ENCODE data around the gene HS3ST2.
"Not testable (repeated sequence)": the region's sequence is repeated elsewhere in the genome, so short reads cannot be mapped to it uniquely, and the experiment has no call there.

HS3ST2 gene

DNA sequence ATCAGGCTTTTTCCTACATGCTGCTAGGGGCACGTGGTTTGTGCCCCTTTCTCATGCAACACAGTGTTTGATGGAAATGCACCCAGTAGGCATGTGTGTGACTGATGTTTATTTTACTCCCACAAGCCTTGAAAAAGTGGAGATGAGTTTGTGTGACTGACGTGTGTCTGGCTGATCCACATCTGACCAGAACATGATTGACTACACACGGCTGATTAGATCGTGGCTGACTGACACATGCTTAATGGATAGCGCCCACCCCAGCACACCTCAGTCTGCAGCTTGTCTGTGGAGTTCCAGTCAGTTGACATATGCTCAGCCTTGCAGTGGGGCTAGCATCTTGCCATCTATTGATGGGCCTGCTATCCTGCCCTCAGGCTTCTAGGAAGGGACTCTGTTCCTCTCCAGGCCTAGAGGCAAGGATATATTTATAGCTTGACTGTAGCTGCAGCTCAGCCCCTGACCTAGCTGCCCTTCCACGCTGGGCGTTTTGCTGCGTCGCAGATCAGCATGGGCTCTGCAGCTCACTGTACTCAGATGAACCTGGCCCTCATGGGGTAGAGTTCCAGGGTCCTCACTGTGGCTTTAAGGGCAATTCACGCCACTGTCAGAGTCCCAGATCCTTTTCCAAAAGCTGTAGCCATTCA is 112.3 kb downstream of the HS3ST2 start:
- no peak overlapping the region for H3K27ac Mint-ChIP-seq
- H3K27me3 Mint-ChIP-seq, result no peaks in the 10 kb centered on the region
- no peak overlapping the region for H3K4me3 Mint-ChIP-seq
- peaks cover 6% of the 10 kb centered on the region for H3K4me1 Mint-ChIP-seq
- ATAC-seq, result no peak
- no peaks in the 10 kb centered on the region for H3K9me3 Mint-ChIP-seq
- H3K36me3 Mint-ChIP-seq, result no peaks in the 10 kb centered on the region

GRCh38 chr16:22927306-22927705 is 113.3 kb downstream of the HS3ST2 start:
- Mint-ChIP-seq H3K4me1 (peaks cover 16% of the 10 kb centered on the region), H3K4me3 (no peak overlapping the region), H3K27me3 (no peaks in the 10 kb centered on the region), H3K27ac (no peak overlapping the region), H3K36me3 (no peaks in the 10 kb centered on the region), H3K9me3 (no peaks in the 10 kb centered on the region)
- ATAC-seq, result no peak

DNA sequence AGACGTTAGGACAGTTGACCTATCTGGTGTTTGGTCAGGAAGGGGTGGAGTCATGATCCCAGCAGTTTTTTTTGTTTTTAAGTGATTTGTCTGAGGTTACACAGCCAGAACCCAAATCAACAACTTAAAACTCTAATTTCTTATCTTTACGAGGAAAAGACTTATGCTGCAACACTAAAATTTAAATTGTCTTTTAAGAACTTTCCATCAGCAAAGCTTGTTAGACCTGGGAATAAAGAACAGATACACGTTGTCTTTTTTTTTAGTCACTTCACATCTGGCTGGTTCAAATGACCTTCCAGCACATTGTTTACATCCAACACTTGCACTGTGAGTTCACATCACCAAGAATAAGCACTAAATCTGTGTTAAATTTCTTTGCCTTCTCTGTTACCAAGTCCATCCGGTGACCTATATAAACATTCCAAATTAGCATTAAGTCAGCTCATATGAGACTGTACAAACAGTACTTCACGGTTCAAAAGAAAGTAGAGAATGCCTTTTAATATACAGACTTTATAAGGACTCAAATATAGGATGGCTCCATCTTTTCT is 115.0 kb downstream of the HS3ST2 start:
- no peaks in the 10 kb centered on the region for H3K9me3 Mint-ChIP-seq
- no peaks in the 10 kb centered on the region for H3K36me3 Mint-ChIP-seq
- H3K27me3 Mint-ChIP-seq, result no peaks in the 10 kb centered on the region
- no peak overlapping the region for H3K4me3 Mint-ChIP-seq
- peaks cover 32% of the 10 kb centered on the region for H3K4me1 Mint-ChIP-seq
- H3K27ac Mint-ChIP-seq, result no peak overlapping the region
- no peak for ATAC-seq

DNA sequence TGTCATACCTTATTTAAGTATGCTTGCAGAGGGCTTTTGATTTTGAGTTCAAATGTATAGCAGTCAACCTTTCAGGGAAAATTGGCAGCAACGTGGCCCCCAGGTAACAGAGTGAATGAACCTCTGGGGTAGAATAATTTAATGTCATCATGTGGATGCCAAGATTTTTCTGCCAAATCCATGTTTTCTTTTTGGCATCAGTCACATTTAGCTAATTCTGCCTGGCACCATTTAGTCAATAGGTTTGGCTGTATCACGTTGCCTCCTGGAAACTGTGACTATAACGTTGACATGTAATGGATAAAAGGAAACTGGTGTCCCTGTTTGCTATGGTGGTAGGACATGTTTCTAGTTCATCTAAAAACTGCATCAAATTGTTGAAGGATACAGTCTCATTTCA is 115.5 kb downstream of the HS3ST2 start:
- Mint-ChIP-seq H3K36me3 (no peaks in the 10 kb centered on the region), H3K27me3 (no peaks in the 10 kb centered on the region), H3K4me3 (no peak overlapping the region), H3K27ac (no peak overlapping the region), H3K9me3 (no peaks in the 10 kb centered on the region), H3K4me1 (peaks cover 34% of the 10 kb centered on the region)
- ATAC-seq, result no peak

- Mint-ChIP-seq H3K9me3 (no peaks in the 10 kb centered on the region), H3K4me3 (no peak overlapping the region), H3K4me1 (peaks cover 53% of the 10 kb centered on the region), H3K27ac (peak overlapping the region; percentile 22), H3K36me3 (no peaks in the 10 kb centered on the region), H3K27me3 (no peaks in the 10 kb centered on the region)
- ATAC-seq, result no peak
Observed at GRCh38 chr16:22932032-22932771, 118.2 kb downstream of the HS3ST2 start.

- no peak overlapping the region for H3K27ac Mint-ChIP-seq
- no peaks in the 10 kb centered on the region for H3K36me3 Mint-ChIP-seq
- no peak for ATAC-seq
- no peaks in the 10 kb centered on the region for H3K27me3 Mint-ChIP-seq
- H3K9me3 Mint-ChIP-seq, result no peaks in the 10 kb centered on the region
- peak overlapping the region; percentile 40 for H3K4me3 Mint-ChIP-seq
- peaks cover 53% of the 10 kb centered on the region for H3K4me1 Mint-ChIP-seq
Observed at GRCh38 chr16:22933173-22933572, 119.2 kb downstream of the HS3ST2 start.

DNA sequence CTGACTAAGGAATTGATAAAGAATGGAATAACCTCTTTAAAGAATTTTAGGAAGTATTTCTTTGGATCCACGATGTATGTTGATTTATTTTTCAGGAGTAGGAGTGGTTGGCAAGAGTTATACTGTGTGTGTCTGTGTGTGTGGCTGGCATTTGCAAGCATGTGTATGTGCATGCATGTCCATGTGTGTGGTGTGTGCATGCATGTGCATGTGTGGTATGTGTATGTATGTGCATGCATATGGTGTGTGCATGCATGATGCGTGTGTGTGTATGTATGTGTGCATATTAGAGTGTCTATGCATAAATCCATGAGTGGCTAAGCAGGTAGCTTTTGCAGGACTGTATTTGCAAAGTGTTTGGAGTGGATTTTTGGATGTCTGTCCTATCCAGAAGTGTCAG is 120.8 kb downstream of the HS3ST2 start:
- Mint-ChIP-seq H3K27me3 (no peaks in the 10 kb centered on the region), H3K27ac (no peak overlapping the region), H3K4me3 (no peak overlapping the region), H3K4me1 (peaks cover 64% of the 10 kb centered on the region), H3K36me3 (no peaks in the 10 kb centered on the region), H3K9me3 (no peaks in the 10 kb centered on the region)
- ATAC-seq, result no peak

DNA sequence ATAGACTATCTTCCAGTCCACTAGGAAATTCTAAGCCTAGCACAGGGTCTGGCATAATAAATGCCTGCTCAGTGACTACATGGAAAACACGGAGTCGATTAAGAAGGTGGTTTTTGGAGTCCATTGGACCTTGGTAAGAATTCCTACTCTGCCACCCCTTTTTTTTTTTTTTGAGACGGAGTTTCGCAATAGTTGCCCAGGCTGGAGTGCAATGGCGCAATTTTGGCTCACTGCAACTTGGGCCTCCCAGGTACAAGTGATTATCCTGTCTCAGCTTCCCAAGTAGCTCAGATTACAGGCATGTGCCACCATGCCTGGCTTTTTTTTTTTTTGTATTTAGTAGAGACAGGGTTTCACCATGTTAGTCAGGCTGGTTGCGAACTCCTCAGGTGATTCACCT is 123.2 kb downstream of the HS3ST2 start:
- Mint-ChIP-seq H3K27ac (no peak overlapping the region), H3K4me1 (peaks cover 53% of the 10 kb centered on the region), H3K4me3 (no peak overlapping the region), H3K36me3 (no peaks in the 10 kb centered on the region), H3K27me3 (no peaks in the 10 kb centered on the region), H3K9me3 (no peaks in the 10 kb centered on the region)
- no peak for ATAC-seq

DNA sequence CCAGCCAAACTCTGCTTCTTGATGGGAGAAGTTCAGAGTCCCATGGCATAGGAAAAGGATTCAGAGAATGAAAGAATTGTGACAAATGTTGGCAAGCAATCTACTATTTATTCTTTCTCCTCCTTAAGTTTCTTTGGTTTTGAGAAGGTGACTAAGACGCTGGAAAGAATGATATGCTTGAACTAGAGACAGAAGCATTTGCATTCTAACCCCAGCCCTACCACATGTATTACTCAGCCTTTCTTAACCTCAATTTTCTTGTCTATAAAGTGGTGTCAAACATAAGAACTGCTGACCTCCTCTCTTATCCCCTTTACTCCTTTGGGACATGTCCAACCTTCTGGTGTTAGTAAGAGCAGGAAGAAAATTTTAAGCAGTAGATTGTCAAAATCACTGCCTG is 124.7 kb downstream of the HS3ST2 start:
- Mint-ChIP-seq H3K4me3 (no peak overlapping the region), H3K4me1 (peaks cover 39% of the 10 kb centered on the region), H3K36me3 (no peaks in the 10 kb centered on the region), H3K27me3 (no peaks in the 10 kb centered on the region), H3K27ac (no peak overlapping the region), H3K9me3 (no peaks in the 10 kb centered on the region)
- ATAC-seq, result no peak

- H3K36me3 Mint-ChIP-seq, H3K9me3 Mint-ChIP-seq, H3K27me3 Mint-ChIP-seq, H3K4me3 Mint-ChIP-seq, ATAC-seq, H3K27ac Mint-ChIP-seq: not testable (repeated sequence)
- H3K4me1 Mint-ChIP-seq, result peaks cover 27% of the 10 kb centered on the region
Observed at GRCh38 chr16:22939744-22940363, 125.9 kb downstream of the HS3ST2 start.

DNA sequence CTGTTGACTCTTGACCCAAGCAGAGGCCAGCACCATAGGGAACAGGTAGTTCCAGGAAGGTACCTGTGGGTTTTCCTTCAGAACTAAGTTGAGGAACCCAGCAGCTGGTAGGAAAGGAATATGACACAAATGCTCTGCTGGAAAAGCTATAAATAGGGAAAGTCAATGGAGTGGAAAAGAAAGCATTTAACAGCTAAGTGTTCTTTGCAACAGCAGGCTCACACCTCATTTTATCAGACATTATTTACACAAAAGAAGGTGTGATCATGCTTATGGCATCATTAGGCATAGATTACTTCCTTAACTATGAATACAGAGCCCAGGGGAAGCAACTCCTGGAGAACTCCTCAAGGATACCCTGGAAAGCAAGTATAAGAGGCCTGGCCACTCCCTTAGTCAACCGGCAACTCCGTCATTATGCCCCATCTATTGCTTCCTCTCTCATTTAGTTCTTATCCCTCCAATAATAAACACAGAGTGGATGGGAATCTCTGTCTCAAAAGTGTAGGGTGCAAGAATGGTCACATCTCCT is 128.1 kb downstream of the HS3ST2 start:
- ATAC-seq, result no peak
- no peaks in the 10 kb centered on the region for H3K36me3 Mint-ChIP-seq
- peaks cover 11% of the 10 kb centered on the region for H3K4me1 Mint-ChIP-seq
- no peak overlapping the region for H3K4me3 Mint-ChIP-seq
- no peaks in the 10 kb centered on the region for H3K9me3 Mint-ChIP-seq
- no peaks in the 10 kb centered on the region for H3K27me3 Mint-ChIP-seq
- H3K27ac Mint-ChIP-seq, result no peak overlapping the region

GRCh38 chr16:22942811-22943210 is 128.8 kb downstream of the HS3ST2 start:
- H3K4me1 Mint-ChIP-seq, result peaks cover 11% of the 10 kb centered on the region
- no peaks in the 10 kb centered on the region for H3K27me3 Mint-ChIP-seq
- no peak overlapping the region for H3K4me3 Mint-ChIP-seq
- no peak overlapping the region for H3K27ac Mint-ChIP-seq
- H3K9me3 Mint-ChIP-seq, result no peaks in the 10 kb centered on the region
- no peaks in the 10 kb centered on the region for H3K36me3 Mint-ChIP-seq
- no peak for ATAC-seq

DNA sequence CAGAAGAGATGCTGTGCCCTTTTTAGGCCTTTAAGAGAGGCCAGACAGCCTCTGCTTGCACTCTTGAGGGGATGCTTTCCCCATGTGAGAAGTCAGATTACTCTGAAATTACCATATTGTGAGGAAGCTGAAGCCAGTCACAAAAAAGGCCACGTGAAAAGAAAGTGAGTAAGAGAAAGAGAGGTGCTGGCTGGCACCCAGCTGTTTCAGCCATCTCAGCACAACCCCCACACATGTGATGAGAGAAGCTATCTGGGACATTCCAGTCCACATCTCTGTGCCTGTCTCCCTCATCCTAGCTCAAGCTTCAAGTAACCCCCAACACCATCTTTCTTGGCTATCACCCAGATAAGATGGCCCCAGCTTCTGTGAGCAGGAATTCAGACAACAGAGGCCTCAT is 131.4 kb downstream of the HS3ST2 start:
- H3K27ac Mint-ChIP-seq, result no peak overlapping the region
- H3K4me1 Mint-ChIP-seq, result peaks cover 11% of the 10 kb centered on the region
- no peaks in the 10 kb centered on the region for H3K9me3 Mint-ChIP-seq
- H3K36me3 Mint-ChIP-seq, result no peaks in the 10 kb centered on the region
- no peak for ATAC-seq
- H3K27me3 Mint-ChIP-seq, result peaks cover 17% of the 10 kb centered on the region
- no peak overlapping the region for H3K4me3 Mint-ChIP-seq

GRCh38 chr16:22946433-22946832 is 132.5 kb downstream of the HS3ST2 start:
- ATAC-seq, result no peak
- no peak overlapping the region for H3K27ac Mint-ChIP-seq
- no peak overlapping the region for H3K4me3 Mint-ChIP-seq
- peaks cover 11% of the 10 kb centered on the region for H3K4me1 Mint-ChIP-seq
- peaks cover 17% of the 10 kb centered on the region for H3K27me3 Mint-ChIP-seq
- no peaks in the 10 kb centered on the region for H3K9me3 Mint-ChIP-seq
- H3K36me3 Mint-ChIP-seq, result no peaks in the 10 kb centered on the region

DNA sequence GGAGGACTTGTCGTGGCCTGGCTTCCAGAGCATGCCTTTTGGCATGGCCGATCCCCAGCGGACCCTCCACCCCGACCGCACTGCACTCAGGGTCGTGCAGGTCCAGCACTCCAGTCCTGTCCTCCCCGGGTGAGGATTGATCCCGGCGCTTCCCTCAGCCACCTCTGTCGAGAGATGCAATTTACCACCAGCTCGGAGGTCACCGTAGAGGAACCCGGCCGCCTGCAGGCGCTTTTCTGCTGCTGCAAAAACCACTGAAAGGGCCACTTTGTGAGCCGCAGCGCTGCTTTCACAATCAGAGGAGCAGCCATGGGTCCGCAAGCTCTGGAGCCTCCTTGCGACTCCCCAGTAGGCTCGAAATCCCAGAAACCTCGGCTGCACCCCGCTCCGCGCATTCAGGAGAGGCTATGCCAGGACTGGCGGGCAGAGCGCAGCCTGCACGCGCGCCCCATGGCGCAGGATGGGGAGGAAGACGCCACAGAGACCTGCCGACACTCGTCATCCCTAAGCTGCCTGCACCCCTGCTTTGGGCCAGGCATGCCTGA is 134.2 kb downstream of the HS3ST2 start:
- no peak overlapping the region for H3K27ac Mint-ChIP-seq
- H3K4me3 Mint-ChIP-seq, result peak overlapping the region; percentile 61
- no peaks in the 10 kb centered on the region for H3K36me3 Mint-ChIP-seq
- ATAC-seq, result peak; percentile 54
- H3K27me3 Mint-ChIP-seq, result peaks cover 17% of the 10 kb centered on the region
- H3K4me1 Mint-ChIP-seq, result peaks cover 11% of the 10 kb centered on the region
- no peaks in the 10 kb centered on the region for H3K9me3 Mint-ChIP-seq

Measured in stimulated activated memory B cell treated with anti-CD40 and anti-IgM and Interleukin-4, amounts not matched to agents 10 μg/mL and 1 μg/mL and 100 μg/mL, for 72 hours (primary cell).